Tibial nerve (tissue), 4 donors: Measurements from ENCODE around the gene PROM2. TPM values are rescaled to one million over a fixed set of nuclear protein-coding genes. Genes with fewer than 3 reads are reported as not detected.

ENCODE experiments used
- DNase-seq, 2 donors: peaks; one replicate each; pipeline ENCODE4 v3.0.0-alpha.2; 2019; ENCODE audit warnings: low spot score in 2 of 2
- H3K27ac ChIP-seq, 4 donors: fragments of 200-600 bp; sonication (generic) in 3 of 4; one replicate each; pipeline ENCODE4 v1.5.1; 2017 to 2019; ENCODE audit warnings: mild to moderate bottlenecking in 1 of 4
- H3K27me3 ChIP-seq, 2 donors: fragments of 200-600 bp; sonication (generic) in 1 of 2; one replicate each; pipeline versions ENCODE4 v1.5.1 to v1.6.0; 2017 to 2019
- H3K36me3 ChIP-seq, 3 donors: fragments of 200-600 bp; sonication (generic); one replicate each; pipeline ENCODE4 v1.5.1; 2018 to 2019
- H3K4me1 ChIP-seq, 4 donors: fragments of 200-600 bp; sonication (generic) in 3 of 4; one replicate each; pipeline ENCODE4 v1.5.1; 2017 to 2019
- H3K4me3 ChIP-seq, 4 donors: fragments of 200-600 bp; sonication (generic) in 3 of 4; one replicate each; pipeline ENCODE4 v1.5.1; 2017 to 2019; ENCODE audit warnings: mild to moderate bottlenecking in 1 of 4, moderate library complexity in 1 of 4
- H3K9me3 ChIP-seq, 4 donors: fragments of 200-600 bp; sonication (generic) in 3 of 4; one replicate each; pipeline ENCODE4 v1.5.1; 2017 to 2019
- CTCF ChIP-seq, 5 experiments: fragments of 200-600 bp in 3 of 5; fragments of 450-650 bp in 2 of 5; sonication (generic) in 3 of 5; IDR thresholded peaks; one replicate each; pipeline ENCODE4 v1.5.1; 2016 to 2019; ENCODE audit warnings: antibody characterized with exemption in 5 of 5, mild to moderate bottlenecking in 3 of 5, moderate library complexity in 2 of 5
- EP300 ChIP-seq, 2 donors: sonication (generic); formaldehyde crosslinking; IDR thresholded peaks; one replicate each; pipeline ENCODE4 v1.6.1; 2017; ENCODE audit warnings: antibody characterized with exemption in 2 of 2, mild to moderate bottlenecking in 1 of 2
- POLR2A ChIP-seq, 2 donors: fragments of 450-650 bp; IDR thresholded peaks; one replicate each; pipeline ENCODE4 v1.6.1; 2017; ENCODE audit warnings: antibody characterized with exemption in 2 of 2, mild to moderate bottlenecking in 2 of 2, moderate library complexity in 2 of 2
- WGBS, 2 donors: methylation state at CpG; one replicate each; pipeline ENCODE4 v1.1.5; 2018; 5-methylcytosine and 5-hydroxymethylcytosine counted together
- total RNA-seq, 4 donors: library from RNA; depleted of rRNA; stranded (reverse); fragments of >200 nt; gene quantifications; one replicate each; pipeline ENCODE4 v1.1.0, GENCODE V29; 2016

PROM2 gene
- total RNA-seq, 4 donors from 2014 or later, result 2.2 to 12.3 (median 5.3) TPM

GRCh38 chr2:95260028-95261023 lies 13.9 kb upstream of the PROM2 start:
- no peak for DNase-seq
- 74 to 80% methylated on average over 6 to 8 of the region's 8 CpGs for WGBS, 2 donors
- no peak overlapping the region for H3K4me3 ChIP-seq
- peaks cover 0 to 31% (median 0%) of the 10 kb centered on the region in 3 donors for H3K36me3 ChIP-seq
- no peak for TF ChIP-seq CTCF (IDR thresholded peaks at IDR 0.05)
- TF ChIP-seq EP300 (IDR thresholded peaks at IDR 0.05), result no peak
- no peak for TF ChIP-seq POLR2A (IDR thresholded peaks at IDR 0.05)
- H3K27me3 ChIP-seq, result no peaks in the 10 kb centered on the region
- no peak overlapping the region for H3K27ac ChIP-seq
- H3K9me3 ChIP-seq, result peaks cover 0 to 34% (median 0%) of the 10 kb centered on the region in 4 donors
- H3K4me1 ChIP-seq, result no peaks in the 10 kb centered on the region

- no peak for DNase-seq
- H3K27ac ChIP-seq, result no peak overlapping the region
- WGBS, 2 donors, result 61 to 65% methylated on average over 6 of the region's 6 CpGs
- TF ChIP-seq EP300 (IDR thresholded peaks at IDR 0.05), result no peak
- no peak for TF ChIP-seq CTCF (IDR thresholded peaks at IDR 0.05)
- TF ChIP-seq POLR2A (IDR thresholded peaks at IDR 0.05), result no peak
- H3K9me3 ChIP-seq, result peaks cover 0 to 30% (median 0%) of the 10 kb centered on the region in 4 donors
- no peak overlapping the region for H3K4me3 ChIP-seq
- H3K27me3 ChIP-seq, result no peaks in the 10 kb centered on the region
- no peaks in the 10 kb centered on the region for H3K4me1 ChIP-seq
- H3K36me3 ChIP-seq, result peaks cover 0 to 31% (median 0%) of the 10 kb centered on the region in 3 donors
Observed at GRCh38 chr2:95261602-95262001, 12.6 kb upstream of the PROM2 start.

GRCh38 chr2:95262896-95263542 lies 11.2 kb upstream of the PROM2 start:
- WGBS, 2 donors, result 67 to 69% methylated on average over 2 of the region's 2 CpGs
- no peak overlapping the region for H3K27ac ChIP-seq
- H3K27me3 ChIP-seq, result no peaks in the 10 kb centered on the region
- peaks cover 0 to 24% (median 0%) of the 10 kb centered on the region in 3 donors for H3K36me3 ChIP-seq
- DNase-seq, result no peak
- TF ChIP-seq EP300 (IDR thresholded peaks at IDR 0.05) (no peak), CTCF (IDR thresholded peaks at IDR 0.05) (no peak), POLR2A (IDR thresholded peaks at IDR 0.05) (no peak)
- no peaks in the 10 kb centered on the region for H3K4me1 ChIP-seq
- H3K9me3 ChIP-seq, result peaks cover 0 to 17% (median 0%) of the 10 kb centered on the region in 4 donors
- H3K4me3 ChIP-seq, result no peak overlapping the region

GRCh38 chr2:95264624-95265023 lies 9.6 kb upstream of the PROM2 start:
- Histone ChIP-seq H3K27ac (no peak overlapping the region), H3K27me3 (no peaks in the 10 kb centered on the region), H3K9me3 (peaks cover 0 to 3% (median 0%) of the 10 kb centered on the region in 4 donors), H3K4me3 (no peak overlapping the region), H3K36me3 (peaks cover 0 to 13% (median 0%) of the 10 kb centered on the region in 3 donors), H3K4me1 (no peaks in the 10 kb centered on the region)
- WGBS, 2 donors, result 33 to 40% methylated on average over 6 of the region's 6 CpGs
- TF ChIP-seq CTCF (IDR thresholded peaks at IDR 0.05) (no peak), EP300 (IDR thresholded peaks at IDR 0.05) (no peak), POLR2A (IDR thresholded peaks at IDR 0.05) (no peak)
- DNase-seq, result no peak

GRCh38 chr2:95265182-95265581 lies 9.1 kb upstream of the PROM2 start:
- TF ChIP-seq CTCF (IDR thresholded peaks at IDR 0.05) (no peak), POLR2A (IDR thresholded peaks at IDR 0.05) (no peak), EP300 (IDR thresholded peaks at IDR 0.05) (no peak)
- Histone ChIP-seq H3K27me3 (no peaks in the 10 kb centered on the region), H3K36me3 (peaks cover 0 to 8% (median 0%) of the 10 kb centered on the region in 3 donors), H3K4me3 (no peak overlapping the region), H3K4me1 (no peaks in the 10 kb centered on the region), H3K9me3 (no peaks in the 10 kb centered on the region), H3K27ac (no peak overlapping the region)
- no peak for DNase-seq
- 72 to 88% methylated on average over 4 of the region's 4 CpGs for WGBS, 2 donors
